Gastroesophageal sphincter (tissue), 3 donors: ENCODE data around the gene MYCN.

ENCODE experiments used
- CTCF ChIP-seq, 4 experiments: fragments of 200-600 bp in 2 of 4; fragments of 450-650 bp in 2 of 4; sonication (generic) in 1 of 4; IDR thresholded peaks; one replicate each; pipeline ENCODE4 v1.5.1; 2017 to 2019; ENCODE audit warnings: antibody characterized with exemption in 4 of 4, mild to moderate bottlenecking in 2 of 4, moderate library complexity in 2 of 4
- POLR2A ChIP-seq, 2 donors: fragments of 450-650 bp; IDR thresholded peaks; one replicate each; pipeline ENCODE4 v1.6.1; 2017; ENCODE audit warnings: antibody characterized with exemption in 2 of 2, mild to moderate bottlenecking in 2 of 2, moderate library complexity in 1 of 2
- POLR2AphosphoS5 ChIP-seq: sonication (generic); formaldehyde crosslinking; IDR thresholded peaks from one replicate; pipeline ENCODE4 v1.6.1; 2017; ENCODE audit warnings: antibody characterized with exemption

- TF ChIP-seq CTCF (IDR thresholded peaks at IDR 0.05) = no peak
- TF ChIP-seq POLR2AphosphoS5 = no peak
- TF ChIP-seq POLR2A (IDR thresholded peaks at IDR 0.05) = no peak
Measured at GRCh38 chr2:15973481-15974401, 33.4 kb downstream of the MYCN start.
